Endothelial cell of umbilical vein (primary cell): Measurements from ENCODE around the gene NLRP3. TPM values are rescaled to one million over a fixed set of nuclear protein-coding genes. Genes with fewer than 3 reads are reported as not detected.

Experiments
- BruUV-seq: library from RNA; stranded (reverse); fragments of 400-500 nt; replicated peaks from 2 replicates; lab custom pipeline; 2021; lab: Mats Ljungman, UMichigan
- CTCF ChIA-PET: fragments of 300-600, 350-600 bp; sonication (Branson Sonifier 250); formaldehyde crosslinking; loops from one replicate; lab custom pipeline; 2021; ENCODE audit warnings: antibody characterized with exemption, inconsistent platforms; lab: Charles Lee
- POLR2A ChIA-PET: fragments of 300-600, 350-600 bp; sonication (Branson Sonifier 250); formaldehyde crosslinking; loops from one replicate; lab custom pipeline; 2021; ENCODE audit warnings: antibody characterized with exemption, inconsistent platforms; lab: Charles Lee
- DNase-seq: peaks from one replicate; pipeline ENCODE4 v3.0.0-alpha.2; 2011; ENCODE audit warnings: low read depth, low spot score
- FAIRE-seq: peaks from 2 replicates; lab custom pipeline; 2011; peaks lifted over from hg19 to GRCh38; lab: Jason Lieb, UNC
- H2AFZ ChIP-seq: 2 replicates; pipeline ENCODE4 v1.6.0; 2012; ENCODE audit warnings: low read depth, low read length, control low read depth, inconsistent platforms
- H3K27ac ChIP-seq: 2 replicates; pipeline ENCODE4 v1.5.1; 2011; ENCODE audit warnings: low read depth, mild to moderate bottlenecking, control low read depth, low read length, moderate library complexity; ENCODE audit not compliant: insufficient read depth
- H3K27me3 ChIP-seq, 2 experiments: 2 replicates each; pipeline versions ENCODE4 v1.6.0 to v1.6.1; 2011; ENCODE audit warnings: low read length in 2 of 2, mixed read lengths in 1 of 2; ENCODE audit not compliant: control insufficient read depth in 2 of 2, insufficient read depth in 2 of 2
- H3K36me3 ChIP-seq, 2 experiments: 2 replicates in 1 of 2; 3 replicates in 1 of 2; pipeline ENCODE4 v1.5.1; 2011; ENCODE audit warnings: low read length in 2 of 2, mild to moderate bottlenecking in 1 of 2, moderate library complexity in 1 of 2; ENCODE audit not compliant: control insufficient read depth in 2 of 2, insufficient read depth in 2 of 2; ENCODE audit errors: extremely low read depth in 1 of 2
- H3K4me1 ChIP-seq: 3 replicates; pipeline ENCODE4 v1.5.1; 2011; ENCODE audit warnings: mild to moderate bottlenecking, low read length; ENCODE audit not compliant: control insufficient read depth, insufficient read depth; ENCODE audit errors: extremely low read depth
- H3K4me2 ChIP-seq: 2 replicates; pipeline ENCODE4 v1.6.1; 2011; ENCODE audit warnings: low read length, control low read depth, mixed read lengths; ENCODE audit not compliant: insufficient read depth
- H3K4me3 ChIP-seq, 3 experiments: fragments of 200-600 bp in 1 of 3; sonication (generic), shearing (Covaris generic) in 1 of 3; replicated peaks in 1 of 3; 2 replicates each; pipeline ENCODE4 v1.5.1; 2011 to 2016; ENCODE audit warnings: control low read depth in 3 of 3, low read length in 3 of 3, mild to moderate bottlenecking in 2 of 3, inconsistent platforms in 1 of 3, low read depth in 1 of 3, moderate library complexity in 1 of 3; ENCODE audit not compliant: insufficient read depth in 1 of 3
- H3K79me2 ChIP-seq: 2 replicates; pipeline ENCODE4 v1.6.0; 2012; ENCODE audit warnings: low read length, inconsistent platforms; ENCODE audit not compliant: control insufficient read depth, insufficient read depth
- H3K9ac ChIP-seq: replicated peaks from 2 replicates; pipeline ENCODE3; 2011; ENCODE audit warnings: low read length, control low read depth; ENCODE audit not compliant: insufficient read depth; ENCODE audit errors: extremely low read depth
- H3K9me1 ChIP-seq: replicated peaks from 3 replicates; pipeline ENCODE4 v1.6.0; 2011; ENCODE audit warnings: mild to moderate bottlenecking, low read length; ENCODE audit not compliant: control insufficient read depth, insufficient read depth; ENCODE audit errors: extremely low read depth
- H3K9me3 ChIP-seq: replicated peaks from 2 replicates; pipeline ENCODE4 v1.5.1; 2012; ENCODE audit warnings: low read length, inconsistent platforms; ENCODE audit not compliant: control insufficient read depth, insufficient read depth
- H4K20me1 ChIP-seq: replicated peaks from 2 replicates; pipeline ENCODE3; 2011; ENCODE audit warnings: mild to moderate bottlenecking, low read length; ENCODE audit not compliant: control insufficient read depth, insufficient read depth; ENCODE audit errors: extremely low read depth
- EZH2 ChIP-seq: IDR thresholded peaks from 2 replicates; pipeline ENCODE4 v1.6.1; 2012; ENCODE audit warnings: borderline replicate concordance, low read depth, mild to moderate bottlenecking, moderate library complexity, low read length, inconsistent platforms; ENCODE audit not compliant: severe bottlenecking
- FOS ChIP-seq: IDR thresholded peaks from 2 replicates; pipeline ENCODE4 v1.6.1; 2011; ENCODE audit warnings: mild to moderate bottlenecking, low read length, moderate library complexity, borderline replicate concordance; ENCODE audit not compliant: insufficient read depth
- GATA2 ChIP-seq: IDR thresholded peaks from 2 replicates; pipeline ENCODE4 v1.7.0; 2011; ENCODE audit warnings: low read depth, mild to moderate bottlenecking, moderate library complexity, mixed read lengths, low read length; ENCODE audit not compliant: insufficient read length, insufficient read depth
- JUN ChIP-seq: IDR thresholded peaks from 2 replicates; pipeline ENCODE4 v1.6.1; 2011; ENCODE audit warnings: borderline replicate concordance, low read depth; ENCODE audit not compliant: insufficient read length, insufficient read depth
- MYC ChIP-seq: IDR thresholded peaks from one replicate; pipeline ENCODE4 v1.6.1; 2011; ENCODE audit warnings: mild to moderate bottlenecking, low read depth, low read length
- POLR2A ChIP-seq: IDR thresholded peaks from 2 replicates; pipeline ENCODE4 v1.6.1; 2012; ENCODE audit warnings: low read depth, mild to moderate bottlenecking, control low read depth, low read length
- POLR2AphosphoS5 ChIP-seq: IDR thresholded peaks from 2 replicates; pipeline ENCODE4 v1.6.1; 2012; ENCODE audit warnings: low read depth, mild to moderate bottlenecking, control low read depth, low read length, moderate library complexity; ENCODE audit not compliant: insufficient read depth
- dilution Hi-C: fragments of 300-500 bp; cut with MboI; formaldehyde crosslinking; loops from one replicate; pipeline ENCODE4 v1.15.0; 2019; ENCODE audit warnings: low sequenced_read_pairs; ENCODE audit not compliant: extremely low pct_ligation_motif_present
- intact Hi-C: fragments of 100-400 bp; cut with micrococcal nuclease; formaldehyde crosslinking; loops from one replicate; pipeline ENCODE4 v1.10.0; 2022
- polyA plus RNA-seq, 4 experiments: library from polyadenylated mRNA; depleted of rRNA in 3 of 4; stranded (reverse) in 3 of 4; unstranded in 1 of 4; fragments of >200 nt; gene quantifications; 2 replicates each; pipeline versions ENCODE4 v1.2.1 to v1.2.3, GENCODE V29; 2011 to 2012; ENCODE audit warnings: missing spikeins in 1 of 4
- total RNA-seq: library from RNA; stranded (reverse); gene quantifications from 2 replicates; pipeline ENCODE4 v1.2.3, GENCODE V29; 2021
- TF ChIP-seq, protein P1 (sequence below): IDR thresholded peaks from 2 replicates; pipeline ENCODE4 v1.6.1; 2011; ENCODE audit not compliant: insufficient read depth, insufficient read length
- TF ChIP-seq, protein P2 (sequence below), 2 donors: IDR thresholded peaks; 1 replicate in 1 of 2; 2 replicates in 1 of 2; pipeline ENCODE4 v1.5.1; 2011; ENCODE audit warnings: low read length in 2 of 2, mild to moderate bottlenecking in 2 of 2, moderate library complexity in 2 of 2, control low read depth in 1 of 2, inconsistent platforms in 1 of 2, low read depth in 1 of 2; ENCODE audit not compliant: insufficient read depth in 1 of 2; ENCODE audit errors: extremely low read depth in 1 of 2

The NLRP3 gene
- total and polyA plus RNA-seq, 2 donors (not counting 3 experiments of a cell fraction or from before 2014, with no cell fraction given), result 0.24 to 0.29 TPM

DNA sequence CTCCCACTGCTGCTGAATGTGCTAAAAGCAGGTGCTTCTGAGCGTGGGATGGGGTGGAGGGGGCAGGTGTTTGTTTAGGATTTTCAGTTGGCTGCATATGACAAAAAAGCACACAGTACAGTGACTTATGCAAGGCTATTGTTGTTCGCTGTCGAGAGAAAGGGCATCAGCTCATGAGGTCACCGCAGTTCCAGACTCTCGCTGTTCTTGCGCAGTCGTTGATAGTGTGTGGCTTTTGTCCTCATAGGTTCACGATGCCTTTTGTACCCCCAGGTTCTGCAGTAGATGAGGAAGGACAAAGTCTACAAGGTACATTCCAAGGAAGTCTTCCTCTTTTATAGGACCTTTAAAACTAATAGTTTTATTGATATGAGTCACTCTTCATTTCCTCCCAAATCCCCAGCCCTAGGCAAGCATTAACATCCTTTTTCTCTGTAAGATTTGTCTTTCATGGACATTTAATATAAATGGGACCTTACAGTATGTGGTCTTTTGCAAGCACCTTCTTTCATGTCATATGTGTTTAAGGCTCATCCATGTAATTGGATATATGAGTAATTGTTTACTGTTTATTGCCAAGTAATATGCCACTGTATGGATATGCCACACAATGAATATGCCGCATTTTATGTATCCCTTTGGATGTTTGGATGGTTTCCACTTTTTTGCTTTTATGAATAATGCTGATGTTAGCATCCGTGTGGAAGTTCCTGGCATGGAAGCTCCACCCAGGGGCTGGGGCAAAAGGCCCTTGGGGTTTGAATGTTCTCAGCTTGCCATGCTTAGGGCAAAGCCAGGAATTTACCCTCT, 14.5 kb upstream of the NLRP3 start:
- no peak overlapping the region for H3K9ac ChIP-seq
- peaks cover 3% of the 10 kb centered on the region for H3K9me3 ChIP-seq
- FAIRE-seq (no peak), DNase-seq (no peak)
- POLR2A ChIA-PET, result no interaction called here
- no peak for TF ChIP-seq MYC
- TF ChIP-seq FOS, result peak; percentile 10
- TF ChIP-seq JUN, result no peak
- no peaks in the 10 kb centered on the region for H3K36me3 ChIP-seq
- dilution Hi-C loops, result no loop called here
- no peaks in the 10 kb centered on the region for H4K20me1 ChIP-seq
- H3K9me1 ChIP-seq, result no peaks in the 10 kb centered on the region
- H2AFZ ChIP-seq, result no peak overlapping the region
- CTCF ChIA-PET, result no interaction called here
- no peak overlapping the region for H3K27ac ChIP-seq
- H3K4me1 ChIP-seq, result no peaks in the 10 kb centered on the region
- no peak overlapping the region for H3K4me2 ChIP-seq
- BruUV-seq, result no TSS peak
- no peak overlapping the region for H3K4me3 ChIP-seq
- intact Hi-C loops, result no loop called here
- H3K27me3 ChIP-seq, result no peaks in the 10 kb centered on the region
- H3K79me2 ChIP-seq, result no peaks in the 10 kb centered on the region

DNA sequence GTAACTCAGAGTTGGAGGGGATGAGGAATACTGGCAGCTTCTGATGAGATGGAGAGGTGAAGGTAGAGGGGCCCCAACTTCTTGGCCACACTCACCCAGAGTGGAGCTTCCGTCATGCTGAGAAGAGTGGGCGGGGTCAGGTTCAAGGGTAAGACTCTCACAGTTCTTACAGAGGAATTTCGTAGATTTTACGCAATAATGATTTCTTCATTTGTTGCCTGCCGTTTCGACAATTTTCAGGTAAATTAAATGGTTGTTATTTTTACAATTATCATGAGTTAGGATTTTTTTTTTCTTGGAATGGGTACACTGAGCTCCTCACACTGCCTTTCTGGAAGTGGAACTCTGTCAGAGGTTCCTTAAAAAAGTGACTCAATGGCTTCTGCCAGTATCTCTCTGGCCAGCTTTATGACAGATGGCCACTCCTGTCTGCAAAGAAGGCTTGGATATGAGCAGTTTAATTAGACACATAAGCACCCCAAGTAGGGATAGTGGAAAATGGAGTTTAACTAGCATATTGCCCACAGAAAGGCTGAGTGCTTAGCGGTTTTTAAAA, 13.8 kb upstream of the NLRP3 start:
- Histone ChIP-seq H4K20me1 (no peaks in the 10 kb centered on the region), H3K9ac (no peak overlapping the region), H3K36me3 (no peaks in the 10 kb centered on the region), H3K9me3 (peaks cover 3% of the 10 kb centered on the region), H3K4me3 (no peak overlapping the region), H3K4me1 (no peaks in the 10 kb centered on the region), H2AFZ (no peak overlapping the region), H3K27ac (no peak overlapping the region), H3K27me3 (no peaks in the 10 kb centered on the region), H3K4me2 (no peak overlapping the region), H3K79me2 (no peaks in the 10 kb centered on the region), H3K9me1 (no peaks in the 10 kb centered on the region)
- DNase-seq, result no peak
- no peak for TF ChIP-seq FOS
- no peak for TF ChIP-seq POLR2AphosphoS5
- TF ChIP-seq JUN, result no peak
- TF ChIP-seq, protein P1, sequence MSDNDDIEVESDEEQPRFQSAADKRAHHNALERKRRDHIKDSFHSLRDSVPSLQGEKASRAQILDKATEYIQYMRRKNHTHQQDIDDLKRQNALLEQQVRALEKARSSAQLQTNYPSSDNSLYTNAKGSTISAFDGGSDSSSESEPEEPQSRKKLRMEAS, result no peak
- TF ChIP-seq POLR2A, result no peak
- no peak for TF ChIP-seq MYC
- TF ChIP-seq EZH2, result no peak
- TF ChIP-seq GATA2, result no peak
- TF ChIP-seq, protein P2, sequence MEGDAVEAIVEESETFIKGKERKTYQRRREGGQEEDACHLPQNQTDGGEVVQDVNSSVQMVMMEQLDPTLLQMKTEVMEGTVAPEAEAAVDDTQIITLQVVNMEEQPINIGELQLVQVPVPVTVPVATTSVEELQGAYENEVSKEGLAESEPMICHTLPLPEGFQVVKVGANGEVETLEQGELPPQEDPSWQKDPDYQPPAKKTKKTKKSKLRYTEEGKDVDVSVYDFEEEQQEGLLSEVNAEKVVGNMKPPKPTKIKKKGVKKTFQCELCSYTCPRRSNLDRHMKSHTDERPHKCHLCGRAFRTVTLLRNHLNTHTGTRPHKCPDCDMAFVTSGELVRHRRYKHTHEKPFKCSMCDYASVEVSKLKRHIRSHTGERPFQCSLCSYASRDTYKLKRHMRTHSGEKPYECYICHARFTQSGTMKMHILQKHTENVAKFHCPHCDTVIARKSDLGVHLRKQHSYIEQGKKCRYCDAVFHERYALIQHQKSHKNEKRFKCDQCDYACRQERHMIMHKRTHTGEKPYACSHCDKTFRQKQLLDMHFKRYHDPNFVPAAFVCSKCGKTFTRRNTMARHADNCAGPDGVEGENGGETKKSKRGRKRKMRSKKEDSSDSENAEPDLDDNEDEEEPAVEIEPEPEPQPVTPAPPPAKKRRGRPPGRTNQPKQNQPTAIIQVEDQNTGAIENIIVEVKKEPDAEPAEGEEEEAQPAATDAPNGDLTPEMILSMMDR (IDR thresholded peaks at IDR 0.05; ENCODE audit: extremely low read depth in 1 of 2, insufficient read depth in 1 of 2, low read depth in 1 of 2, low read length in 2 of 2), result no peak
- dilution Hi-C loops, result no loop called here
- CTCF ChIA-PET, result no interaction called here
- intact Hi-C loops, result no loop called here
- no TSS peak for BruUV-seq
- FAIRE-seq, result no peak
- POLR2A ChIA-PET, result no interaction called here
